ENCODE measurements around the gene NRBP1. TPM values are rescaled to one million over a fixed set of nuclear protein-coding genes. Genes with fewer than 3 reads are reported as not detected.
A peak's percentile ranks its signal among the peaks of the same experiment; 100 is the strongest.

The NRBP1 gene
- total and polyA plus RNA-seq, 2 of the 8 experiments (the other 6 are each of a cell fraction or from before 2014, with no cell fraction given), result 115 to 145 TPM

DNA sequence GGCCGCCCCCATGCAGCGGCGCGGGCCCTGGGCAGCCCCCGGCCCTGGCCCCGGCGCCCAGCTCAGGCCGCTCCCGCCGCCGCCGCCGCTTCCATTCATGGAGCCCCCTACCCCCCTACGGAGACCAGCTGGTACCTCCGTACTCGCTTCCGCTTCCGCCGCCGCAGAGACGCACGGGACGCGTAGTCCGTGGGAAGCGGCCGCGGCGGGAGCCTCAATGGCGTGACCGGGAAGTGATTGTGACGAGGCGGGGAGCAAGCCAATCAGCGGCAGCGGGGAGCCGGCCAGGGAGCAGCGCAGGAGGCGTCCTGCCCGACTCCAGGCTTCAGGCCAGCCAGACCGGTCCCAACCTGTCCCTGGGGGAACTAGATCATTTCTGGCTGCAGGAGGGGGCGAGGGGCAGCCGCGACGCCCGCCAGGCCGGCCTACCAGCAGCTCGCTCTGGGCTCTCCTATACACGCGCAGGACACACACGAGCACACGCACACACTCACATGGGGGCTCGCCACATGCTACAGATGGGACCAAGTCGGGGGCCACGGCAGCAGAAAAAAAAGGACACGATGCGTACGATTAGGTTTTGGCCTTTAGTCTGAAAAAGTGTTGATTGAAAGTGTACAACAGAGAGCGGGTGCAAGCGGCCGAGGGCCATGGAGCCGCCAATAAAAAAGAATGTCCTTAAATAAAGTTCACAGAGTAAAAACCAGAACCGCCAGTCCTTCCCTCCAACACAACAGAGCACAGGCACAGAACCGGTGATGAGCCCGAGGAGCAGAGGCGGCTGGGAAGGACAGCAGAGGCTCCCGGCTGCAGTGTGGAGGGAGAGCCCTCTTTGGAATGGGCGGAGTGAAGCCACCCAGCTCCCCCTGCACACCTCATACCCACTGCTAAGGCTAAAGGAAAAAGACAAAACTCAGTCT, 47.5 kb upstream of the NRBP1 start, which contains the start of gene ZNF513 (continued):
- TF ChIP-seq KDM5A (IDR thresholded peaks at IDR 0.05; ENCODE audit: low read length) (no peak), MAX (IDR thresholded peaks at IDR 0.05) (0 out of 2 replicates have a peak, but pooled peaks have one; percentile 41), TAF1 (IDR thresholded peaks at IDR 0.05; ENCODE audit: low read depth, low read length) (peak; percentile 83), KDM1A (IDR thresholded peaks at IDR 0.05; ENCODE audit: borderline replicate concordance, low read length) (no peak), CEBPB (IDR thresholded peaks at IDR 0.05; ENCODE audit: low read depth, low read length) (no peak), CREB1 (IDR thresholded peaks at IDR 0.05) (peak; percentile 90), FOSL1 (IDR thresholded peaks at IDR 0.05; ENCODE audit: insufficient read depth, low read depth, low read length) (no peak), SP1 (IDR thresholded peaks at IDR 0.05; ENCODE audit: low read depth, low read length) (peak; percentile 62; the same call in 1 of the 2 replicates), ASH2L (IDR thresholded peaks at IDR 0.05; ENCODE audit: low read length) (no peak), ATF3 (IDR thresholded peaks at IDR 0.05; ENCODE audit: insufficient read depth, low read depth, low read length) (no peak), SP4 (IDR thresholded peaks at IDR 0.05; ENCODE audit: low read length) (no peak), KDM4A (IDR thresholded peaks at IDR 0.05; ENCODE audit: low read depth, low read length, severe bottlenecking) (no peak), POLR2A (IDR thresholded peaks at IDR 0.05; ENCODE audit: control extremely low read depth in 1 of 2, low read depth in 2 of 2, low read length in 2 of 2) (peak in 1 of 2 experiments; percentile 84; a peak in 2 of 3 replicates), CBX5 (IDR thresholded peaks at IDR 0.05; ENCODE audit: low read depth, low read length) (no peak), TBP (IDR thresholded peaks at IDR 0.05; ENCODE audit: low read depth, low read length) (peak; percentile 75), RNF2 (IDR thresholded peaks at IDR 0.05; ENCODE audit: borderline replicate concordance, low read depth, low read length, missing control alignments, poor library complexity, severe bottlenecking) (no peak), RAD21 (IDR thresholded peaks at IDR 0.05 in 1 of 2, conservative IDR thresholded peaks at IDR 0.05 in 1 of 2; ENCODE audit: low read depth in 2 of 2, low read length in 2 of 2) (peak in 1 of 2 experiments; percentile 5; a peak in 1 of 4 replicates), EGR1 (IDR thresholded peaks at IDR 0.05; ENCODE audit: borderline replicate concordance, low read depth, low read length) (peak; percentile 6; the same call in 1 of the 2 replicates), CHD2 (IDR thresholded peaks at IDR 0.05; ENCODE audit: low read length) (peak; percentile 70; the same call in 1 of the 2 replicates), CHD1 (IDR thresholded peaks at IDR 0.05; ENCODE audit: low read depth, low read length) (peak; percentile 66; the same call in 1 of the 2 replicates), RXRA (IDR thresholded peaks at IDR 0.05; ENCODE audit: insufficient read depth, low read depth, low read length) (no peak), SIRT6 (IDR thresholded peaks at IDR 0.05; ENCODE audit: low read length) (no peak)
- TF ChIP-seq, protein P1, sequence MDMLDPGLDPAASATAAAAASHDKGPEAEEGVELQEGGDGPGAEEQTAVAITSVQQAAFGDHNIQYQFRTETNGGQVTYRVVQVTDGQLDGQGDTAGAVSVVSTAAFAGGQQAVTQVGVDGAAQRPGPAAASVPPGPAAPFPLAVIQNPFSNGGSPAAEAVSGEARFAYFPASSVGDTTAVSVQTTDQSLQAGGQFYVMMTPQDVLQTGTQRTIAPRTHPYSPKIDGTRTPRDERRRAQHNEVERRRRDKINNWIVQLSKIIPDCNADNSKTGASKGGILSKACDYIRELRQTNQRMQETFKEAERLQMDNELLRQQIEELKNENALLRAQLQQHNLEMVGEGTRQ (IDR thresholded peaks at IDR 0.05; ENCODE audit: low read length), result no peak

Measured in H1 (cell line).